SU-DHL-6 (cell line): ENCODE results near the gene ZNF593OS.

Experiments
- H2AFZ ChIP-seq: fragments of 200-600 bp; sonication (generic); 2 replicates; pipeline ENCODE4 v1.6.1; 2014; ENCODE audit warnings: low read depth, mild to moderate bottlenecking, moderate library complexity, mixed read lengths, antibody characterized with exemption, low read length; ENCODE audit not compliant: severe bottlenecking
- H3F3A ChIP-seq: fragments of 200-600 bp; shearing (Covaris generic); 2 replicates; pipeline ENCODE4 v1.6.0; 2016; ENCODE audit warnings: antibody characterized with exemption, mild to moderate bottlenecking; ENCODE audit not compliant: insufficient read depth
- H3K27ac ChIP-seq: fragments of 200-600 bp; sonication (generic); 2 replicates; pipeline ENCODE4 v1.5.1; 2016; ENCODE audit warnings: low read depth, mild to moderate bottlenecking, low read length, moderate library complexity, mixed read lengths
- H3K27me3 ChIP-seq: fragments of 200-600 bp; sonication (generic), shearing (Covaris generic); 2 replicates; pipeline ENCODE4 v1.6.0; 2014; ENCODE audit warnings: mild to moderate bottlenecking, low read length
- H3K36me3 ChIP-seq: fragments of 200-600 bp; sonication (generic); 2 replicates; pipeline ENCODE4 v1.6.1; 2014; ENCODE audit warnings: mild to moderate bottlenecking, low read length, mixed read lengths
- H3K4me2 ChIP-seq: fragments of 300-600, 200-600 bp; shearing (Covaris generic), sonication (generic); 2 replicates; pipeline ENCODE4 v1.6.0; 2014; ENCODE audit warnings: low read length, low read depth, mild to moderate bottlenecking; ENCODE audit not compliant: poor library complexity, severe bottlenecking
- H3K4me3 ChIP-seq: fragments of 200-600 bp; sonication (generic); 2 replicates; pipeline ENCODE4 v1.5.1; 2014; ENCODE audit warnings: antibody characterized with exemption, low read length, mild to moderate bottlenecking, mixed read lengths; ENCODE audit not compliant: insufficient read depth, poor library complexity, severe bottlenecking
- H3K79me2 ChIP-seq: fragments of 200-600 bp; sonication (generic); 2 replicates; pipeline ENCODE4 v1.6.1; 2014; ENCODE audit warnings: mild to moderate bottlenecking, low read length, moderate library complexity; ENCODE audit not compliant: insufficient read depth
- H3K9ac ChIP-seq: fragments of 200-600 bp; sonication (generic); 2 replicates; pipeline ENCODE4 v1.7.0; 2014; ENCODE audit warnings: mild to moderate bottlenecking, low read length
- H3K9me2 ChIP-seq: fragments of 200-600 bp; sonication (generic); replicated peaks from 2 replicates; pipeline ENCODE4 v1.6.1; 2014; ENCODE audit warnings: low read length; ENCODE audit not compliant: insufficient read depth
- H3K9me3 ChIP-seq: fragments of 200-600 bp; sonication (generic); 2 replicates; pipeline ENCODE4 v1.6.1; 2014; ENCODE audit warnings: low read length, mixed read lengths; ENCODE audit not compliant: insufficient read depth
- H4K20me1 ChIP-seq: fragments of 200-600 bp; sonication (generic); 2 replicates; pipeline ENCODE4 v1.6.1; 2014; ENCODE audit warnings: low read depth, mild to moderate bottlenecking, antibody characterized with exemption, low read length, moderate library complexity, mixed read lengths
- CTCF ChIP-seq: fragments of 200-600 bp; sonication (generic); IDR thresholded peaks from one replicate; pipeline ENCODE4 v1.5.1; 2017; ENCODE audit warnings: antibody characterized with exemption, mild to moderate bottlenecking, low read length, moderate library complexity; ENCODE audit not compliant: insufficient read depth, poor library complexity, severe bottlenecking
- EZH2phosphoT487 ChIP-seq: fragments of 200-600 bp; sonication (generic), shearing (Covaris generic); conservative IDR thresholded peaks from 2 replicates; pipeline ENCODE4 v1.6.1; 2018; ENCODE audit warnings: mild to moderate bottlenecking, antibody characterized with exemption, low read length, moderate library complexity, mixed read lengths

ZNF593OS gene

GRCh38 chr1:26124418-26125331 is 47.0 kb downstream of the ZNF593OS start:
- TF ChIP-seq CTCF = no peak
- no peak for TF ChIP-seq EZH2phosphoT487
- no peaks in the 10 kb centered on the region for H3K9me3 ChIP-seq
- H3K4me2 ChIP-seq = no peak overlapping the region
- no peaks in the 10 kb centered on the region for H3K27me3 ChIP-seq
- no peaks in the 10 kb centered on the region for H4K20me1 ChIP-seq
- H3F3A ChIP-seq = peaks cover 14% of the 10 kb centered on the region
- no peak overlapping the region for H2AFZ ChIP-seq
- no peaks in the 10 kb centered on the region for H3K79me2 ChIP-seq
- no peaks in the 10 kb centered on the region for H3K9me2 ChIP-seq
- no peak overlapping the region for H3K9ac ChIP-seq
- peaks cover 28% of the 10 kb centered on the region for H3K36me3 ChIP-seq
- peak overlapping the region; percentile 76; the same call in 1 of the 2 replicates for H3K27ac ChIP-seq
- no peak overlapping the region for H3K4me3 ChIP-seq

- no peaks in the 10 kb centered on the region for H4K20me1 ChIP-seq
- no peak for TF ChIP-seq EZH2phosphoT487
- no peak for TF ChIP-seq CTCF
- H3K4me2 ChIP-seq = no peak overlapping the region
- H3K9me3 ChIP-seq = no peaks in the 10 kb centered on the region
- peaks cover 14% of the 10 kb centered on the region for H3F3A ChIP-seq
- no peak overlapping the region for H3K27ac ChIP-seq
- H3K27me3 ChIP-seq = no peaks in the 10 kb centered on the region
- H3K4me3 ChIP-seq = no peak overlapping the region
- H2AFZ ChIP-seq = no peak overlapping the region
- H3K79me2 ChIP-seq = no peaks in the 10 kb centered on the region
- H3K36me3 ChIP-seq = peaks cover 32% of the 10 kb centered on the region
- H3K9ac ChIP-seq = no peak overlapping the region
- H3K9me2 ChIP-seq = no peaks in the 10 kb centered on the region
Observed at GRCh38 chr1:26122988-26123973, 48.4 kb downstream of the ZNF593OS start.

DNA sequence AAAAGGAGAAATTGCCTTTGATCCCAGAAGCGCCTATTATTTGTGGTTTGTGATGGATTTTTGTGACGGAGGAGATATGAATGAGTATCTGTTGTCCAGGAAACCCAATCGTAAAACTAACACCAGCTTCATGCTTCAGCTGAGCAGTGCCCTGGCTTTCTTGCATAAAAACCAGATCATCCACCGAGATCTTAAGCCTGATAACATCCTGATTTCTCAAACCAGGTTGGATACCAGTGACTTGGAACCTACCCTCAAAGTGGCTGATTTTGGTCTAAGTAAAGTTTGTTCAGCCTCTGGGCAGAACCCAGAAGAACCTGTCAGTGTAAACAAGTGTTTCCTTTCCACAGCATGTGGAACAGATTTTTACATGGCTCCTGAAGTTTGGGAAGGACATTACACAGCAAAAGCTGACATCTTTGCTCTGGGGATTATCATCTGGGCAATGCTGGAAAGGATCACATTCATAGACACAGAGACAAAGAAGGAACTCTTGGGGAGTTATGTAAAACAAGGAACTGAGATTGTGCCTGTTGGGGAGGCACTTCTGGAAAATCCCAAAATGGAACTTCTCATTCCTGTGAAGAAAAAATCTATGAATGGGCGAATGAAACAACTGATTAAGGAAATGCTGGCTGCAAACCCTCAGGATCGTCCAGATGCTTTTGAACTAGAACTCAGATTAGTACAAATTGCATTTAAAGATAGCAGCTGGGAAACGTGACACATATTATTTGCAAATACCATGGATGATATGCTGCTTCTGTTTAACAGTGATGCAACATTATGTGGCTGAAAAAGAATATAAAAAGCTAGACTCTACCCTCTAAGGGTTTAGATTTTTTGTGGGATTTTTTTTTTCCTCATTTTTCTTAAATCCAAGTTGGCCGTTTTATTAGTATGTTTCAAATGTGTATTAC is 49.5 kb downstream of the ZNF593OS start:
- Histone ChIP-seq H3K79me2 (no peaks in the 10 kb centered on the region), H3K9ac (no peak overlapping the region)

More for the DNA sequence above, 49.5 kb downstream of the ZNF593OS start:
- Histone ChIP-seq H4K20me1 (no peaks in the 10 kb centered on the region), H2AFZ (no peak overlapping the region), H3K9me2 (no peaks in the 10 kb centered on the region), H3K27me3 (no peaks in the 10 kb centered on the region), H3K9me3 (no peaks in the 10 kb centered on the region), H3F3A (peaks cover 14% of the 10 kb centered on the region), H3K27ac (no peak overlapping the region), H3K36me3 (peaks cover 33% of the 10 kb centered on the region), H3K4me2 (no peak overlapping the region), H3K4me3 (no peak overlapping the region)
- no peak for TF ChIP-seq CTCF
- TF ChIP-seq EZH2phosphoT487 = no peak
